GM21723 (cell line): ENCODE data around the gene MSH4.
"Not testable (repeated sequence)": the region's sequence is repeated elsewhere in the genome, so short reads cannot be mapped to it uniquely, and the experiment has no call there.

Experiments
- ATAC-seq: cut with Tn5 transposase; IDR thresholded peaks from one replicate; pipeline ENCODE4 v1.9.1; 2021; ENCODE audit warnings: mild to moderate bottlenecking, moderate library complexity; ENCODE audit not compliant: unreplicated experiment

Gene MSH4

DNA sequence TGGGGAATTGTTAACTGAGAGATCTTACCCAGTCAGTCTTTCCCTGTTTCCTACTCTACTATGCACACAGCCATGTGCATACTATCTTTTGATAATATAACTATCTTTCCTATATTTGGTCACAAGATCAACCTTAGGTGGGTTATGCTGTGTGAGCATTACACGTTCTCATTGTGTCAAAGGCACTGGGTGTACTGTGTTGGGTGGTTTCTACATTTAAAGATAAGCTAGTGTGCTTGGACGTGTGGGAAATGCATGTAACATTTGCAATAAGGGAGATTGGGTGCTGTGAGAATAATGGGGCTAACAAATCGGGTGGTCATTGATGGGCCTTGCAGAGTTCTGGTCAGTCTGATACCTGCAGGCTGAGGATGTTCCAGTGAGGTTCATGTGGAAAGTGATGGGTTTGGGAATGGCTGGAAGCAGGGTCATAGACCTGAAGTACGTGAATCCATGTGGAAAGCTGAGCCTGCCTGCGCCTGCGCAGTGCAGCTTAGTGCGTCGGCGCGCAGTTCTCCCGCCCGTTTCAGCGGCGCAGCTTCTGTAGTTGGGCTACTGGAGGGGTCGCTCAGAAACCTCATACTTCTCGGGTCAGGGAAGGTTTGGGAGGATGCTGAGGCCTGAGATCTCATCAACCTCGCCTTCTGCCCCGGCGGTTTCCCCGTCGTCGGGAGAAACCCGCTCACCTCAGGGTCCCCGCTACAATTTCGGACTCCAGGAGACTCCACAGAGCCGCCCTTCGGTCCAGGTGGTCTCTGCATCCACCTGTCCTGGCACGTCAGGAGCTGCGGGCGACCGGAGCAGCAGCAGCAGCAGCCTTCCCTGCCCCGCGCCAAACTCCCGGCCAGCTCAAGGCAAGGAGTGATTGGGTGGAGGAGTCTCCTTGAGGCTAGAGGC is at the start of gene MSH4:
TSS of gene MSH4 (plus strand) at position 507 of the 897 bp plus-strand sequence. CDS start at position 611, 104 bp downstream.
- no peak for ATAC-seq

DNA sequence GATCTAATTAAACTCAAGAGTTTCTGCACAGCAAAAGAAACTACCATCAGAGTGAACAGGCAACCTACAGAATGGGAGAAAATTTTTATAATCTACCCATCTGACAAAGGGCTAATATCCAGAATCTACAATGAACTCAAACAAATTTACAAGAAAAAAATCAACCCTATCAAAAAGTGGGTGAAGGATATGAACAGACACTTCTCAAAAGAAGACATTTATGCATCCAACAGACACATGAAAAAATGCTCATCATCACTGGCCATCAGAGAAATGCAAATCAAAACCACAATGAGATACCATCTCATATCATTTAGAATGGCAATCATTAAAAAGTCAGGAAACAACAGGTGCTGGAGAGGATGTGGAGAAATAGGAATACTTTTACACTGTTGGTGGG is 39.5 kb upstream of the MSH4 start:
- ATAC-seq: not testable (repeated sequence)

DNA sequence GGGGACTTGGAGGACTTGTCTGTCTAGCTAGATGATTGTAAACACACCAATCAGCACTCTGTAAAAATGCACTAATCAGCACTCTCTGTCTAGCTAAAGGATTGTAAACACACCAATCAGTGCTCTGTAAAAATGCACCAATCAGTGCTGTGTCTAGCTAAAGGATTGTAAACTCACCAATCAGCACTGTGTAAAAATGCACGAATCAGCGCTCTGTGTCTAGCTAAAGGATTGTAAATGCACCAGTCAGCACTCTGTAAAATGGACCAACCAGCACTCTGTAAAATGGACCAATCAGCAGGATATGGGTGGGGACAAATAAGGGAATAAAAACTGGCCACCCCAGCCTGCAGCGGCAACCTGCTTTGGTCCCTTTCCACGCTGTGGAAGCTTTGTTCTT is 38.1 kb upstream of the MSH4 start:
- ATAC-seq: not testable (repeated sequence)

DNA sequence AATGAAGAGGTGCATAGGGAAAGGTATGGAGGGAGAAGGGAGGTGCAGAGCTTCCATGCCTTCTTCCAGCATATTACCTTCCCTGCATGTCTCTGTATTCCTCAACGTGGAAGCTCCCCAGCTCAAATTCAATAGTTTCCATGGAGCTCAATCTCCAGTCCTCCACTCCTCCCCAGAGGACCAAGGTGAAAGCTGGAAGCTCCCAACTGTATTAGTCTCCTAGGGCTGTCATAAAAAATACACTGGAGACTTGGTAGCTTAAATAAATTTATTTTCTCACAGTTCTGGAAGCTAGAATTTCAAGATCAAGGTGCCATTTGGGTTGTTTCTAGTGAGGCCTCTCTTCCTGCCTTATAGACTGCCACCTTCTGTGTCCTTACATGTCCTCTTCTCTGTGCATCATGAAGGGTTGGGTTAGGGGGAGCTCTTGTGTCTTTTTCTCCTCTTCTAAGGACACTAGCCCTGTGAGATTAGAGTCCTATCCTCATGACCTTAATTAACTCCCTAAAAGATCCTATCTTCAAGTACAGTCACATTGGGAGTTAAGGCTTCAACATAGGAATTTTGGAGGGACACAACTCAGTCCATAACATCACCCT is 32.5 kb upstream of the MSH4 start:
- ATAC-seq: no peak

DNA sequence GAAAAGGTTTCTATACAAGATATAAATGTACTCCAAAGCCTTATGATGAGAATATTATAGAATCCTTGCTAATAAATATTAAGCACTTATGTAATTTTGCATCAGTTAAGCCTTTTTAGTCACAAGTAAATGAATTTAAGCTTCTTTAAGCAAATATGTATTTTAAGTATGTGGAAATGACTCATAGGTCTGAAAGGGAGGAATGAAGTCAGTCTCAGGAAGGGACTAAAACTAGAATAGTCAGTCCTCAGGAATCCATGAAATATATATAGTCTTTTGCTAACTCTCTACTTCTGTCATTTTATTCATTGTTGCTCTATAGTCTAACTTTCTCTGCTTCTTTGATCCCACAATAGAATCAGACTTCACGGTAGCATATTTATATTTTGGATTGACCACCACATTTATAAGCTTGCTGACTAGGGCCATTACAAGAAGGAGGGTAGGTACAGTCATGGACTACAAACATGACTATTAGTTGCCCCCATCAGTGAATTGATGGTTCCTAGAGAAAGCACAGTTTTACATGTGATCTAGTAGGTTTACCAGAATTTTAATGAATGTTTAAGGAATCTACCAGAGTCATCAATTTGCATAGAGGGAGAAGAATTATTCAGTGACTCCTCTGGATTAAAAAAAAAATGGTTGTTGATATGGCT is 30.9 kb upstream of the MSH4 start:
- no peak for ATAC-seq

DNA sequence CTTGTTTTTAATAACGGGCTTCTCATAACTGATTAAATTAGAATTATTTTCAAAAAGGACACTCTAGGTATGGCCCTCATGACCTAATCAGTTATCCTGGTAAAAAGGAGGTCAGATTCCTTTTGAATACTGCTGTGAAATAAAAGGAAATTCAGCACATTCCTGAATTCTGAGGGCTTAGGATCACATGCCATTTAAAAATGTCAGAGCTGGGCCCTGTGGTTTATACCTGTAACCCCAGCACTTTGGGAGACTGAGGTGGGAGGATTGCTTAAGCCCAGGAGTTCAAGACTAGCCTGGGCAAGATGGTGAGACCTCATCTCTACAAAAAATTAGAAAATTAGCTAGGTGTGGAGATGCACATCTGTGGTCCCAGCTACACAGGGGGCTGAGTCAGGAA is 28.7 kb upstream of the MSH4 start:
- no peak for ATAC-seq

DNA sequence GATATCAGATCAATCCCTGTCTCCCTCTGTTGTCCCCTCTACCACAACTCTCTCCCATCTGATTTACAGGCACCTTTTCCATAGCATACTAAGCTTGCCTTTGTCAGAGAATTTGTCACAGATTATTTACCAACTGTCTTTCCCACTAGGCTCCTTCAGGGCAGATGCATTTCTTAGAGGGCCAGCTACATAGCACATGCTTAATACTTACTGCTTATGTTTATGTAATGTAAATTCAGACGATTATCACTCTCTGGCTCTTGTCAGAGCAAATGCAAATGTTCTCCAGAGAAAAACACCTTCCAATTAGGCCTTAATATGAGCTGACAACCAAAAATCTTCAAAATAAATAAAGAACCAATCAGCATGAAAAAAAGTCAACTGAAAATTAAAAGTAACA is 25.9 kb upstream of the MSH4 start:
- ATAC-seq: no peak

DNA sequence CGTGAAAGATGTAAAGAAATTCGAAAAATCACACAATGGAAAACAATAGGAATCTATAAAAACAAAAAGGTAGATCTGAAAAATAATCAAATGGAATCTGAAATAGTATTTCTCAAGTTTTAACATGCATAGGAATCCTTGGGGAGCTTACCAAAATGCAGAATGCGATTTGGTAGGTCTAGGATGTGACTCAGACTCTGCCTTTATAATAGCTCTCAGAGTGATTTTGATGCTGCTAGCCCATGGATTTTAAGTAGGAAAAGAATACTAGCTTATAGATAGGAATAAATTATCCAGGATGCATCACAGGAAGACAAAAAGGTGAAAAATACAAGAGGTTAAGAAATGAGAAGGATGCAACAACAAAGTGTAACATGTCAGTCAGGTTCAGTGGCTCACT is 24.7 kb upstream of the MSH4 start:
- ATAC-seq: no peak

DNA sequence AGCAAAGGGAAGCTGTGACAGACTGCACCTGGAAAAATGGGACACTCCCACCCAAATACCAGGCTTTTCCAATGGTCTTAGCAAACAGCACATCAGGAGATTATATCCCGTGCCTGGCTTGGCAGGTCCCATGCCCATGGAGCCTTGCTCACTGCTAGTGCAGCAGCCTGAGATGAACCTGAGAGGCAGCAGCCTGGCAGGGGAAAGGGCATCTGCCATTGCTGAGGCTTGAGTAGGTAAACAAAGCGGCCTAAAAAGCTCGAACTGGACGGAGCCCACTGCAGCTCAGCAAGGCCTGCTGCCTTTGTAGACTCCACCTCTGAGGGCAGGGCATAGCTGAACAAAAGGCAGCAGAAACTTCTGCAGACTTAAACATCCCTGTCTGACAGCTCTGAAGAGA is 18.9 kb upstream of the MSH4 start:
- ATAC-seq: not testable (repeated sequence)

DNA sequence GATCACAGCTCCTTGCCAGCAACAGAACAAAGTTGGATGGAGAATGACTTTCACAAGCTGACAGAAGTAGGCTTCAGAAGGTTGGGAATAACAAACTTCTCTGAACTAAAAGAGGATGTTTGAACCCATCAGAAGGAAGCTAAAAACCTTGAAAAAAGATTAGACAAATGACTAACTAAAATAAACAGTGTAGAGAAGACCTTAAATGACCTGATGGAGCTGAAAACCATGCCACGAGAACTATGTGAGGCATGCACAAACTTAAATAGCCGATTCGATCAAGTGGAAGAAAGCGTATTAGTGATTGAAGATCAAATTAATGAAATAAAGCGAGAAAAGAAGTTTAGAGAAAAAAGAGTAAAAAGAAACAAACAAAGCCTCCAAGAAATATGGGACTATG is 18.0 kb upstream of the MSH4 start:
- ATAC-seq: not testable (repeated sequence)

DNA sequence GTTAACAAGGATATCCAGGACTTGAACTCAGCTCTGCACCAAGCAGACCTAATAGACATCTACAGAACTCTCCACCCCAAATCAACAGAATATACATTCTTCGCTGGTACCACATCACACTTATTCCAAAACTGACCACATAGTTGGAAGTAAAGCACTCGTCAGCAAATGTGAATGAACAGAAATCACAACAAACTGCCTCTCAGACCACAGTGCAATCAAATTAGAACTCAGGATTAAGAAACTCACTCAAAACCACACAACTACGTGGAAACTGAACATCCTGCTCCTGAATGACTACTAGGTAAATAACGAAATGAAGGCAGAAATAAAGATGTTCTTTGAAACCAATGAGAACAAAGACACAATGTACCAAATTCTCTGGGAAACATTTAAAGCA is 16.5 kb upstream of the MSH4 start:
- ATAC-seq: not testable (repeated sequence)

DNA sequence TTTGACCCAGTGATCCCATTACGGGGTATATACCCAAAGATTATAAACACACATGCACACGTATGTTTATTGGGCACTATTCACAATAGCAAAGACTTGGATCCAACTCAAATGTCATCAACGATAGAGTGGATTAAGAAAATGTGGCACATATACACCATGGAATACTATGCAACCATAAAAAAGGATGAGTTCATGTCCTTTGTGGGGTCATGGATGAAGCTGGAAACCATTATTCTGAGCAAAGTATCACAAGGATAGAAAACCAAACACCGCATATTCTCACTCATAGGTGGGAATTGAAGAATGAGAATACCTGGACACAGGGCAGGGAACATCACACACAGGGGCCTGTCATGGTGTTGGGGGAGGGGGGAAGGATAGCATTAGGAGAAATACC is 12.8 kb upstream of the MSH4 start:
- ATAC-seq: not testable (repeated sequence)

DNA sequence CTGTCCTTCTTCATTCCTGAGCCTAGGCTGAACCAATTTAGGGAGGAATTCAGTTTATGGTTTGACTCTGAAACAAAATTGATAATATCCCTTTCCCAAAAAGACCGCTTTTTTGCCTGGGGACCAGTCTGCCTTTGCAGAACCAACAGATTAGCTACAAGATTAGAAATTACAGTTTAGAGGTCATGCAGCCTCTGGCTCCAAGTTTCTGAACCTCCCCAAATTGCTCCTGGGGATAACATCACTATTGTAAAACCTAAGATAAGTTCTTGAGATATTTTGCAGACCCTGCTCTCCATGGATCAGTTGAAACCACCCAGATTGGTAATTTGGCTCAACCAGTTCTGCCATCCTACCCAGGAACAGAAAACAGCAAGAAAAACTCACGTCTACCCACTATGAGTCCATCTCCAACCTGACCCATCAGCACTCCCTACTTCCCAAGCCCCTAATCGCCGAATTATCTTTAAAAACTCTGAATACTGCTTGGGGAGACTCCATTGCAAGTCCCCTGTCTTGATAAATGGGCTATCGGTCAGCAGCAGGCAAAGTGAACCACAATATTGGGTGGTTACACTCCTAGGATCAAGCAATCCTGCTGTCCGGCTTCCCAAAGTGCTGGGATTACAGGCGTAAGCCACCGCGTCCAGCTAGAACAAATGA is 11.2 kb upstream of the MSH4 start:
- ATAC-seq: peak; percentile 15

DNA sequence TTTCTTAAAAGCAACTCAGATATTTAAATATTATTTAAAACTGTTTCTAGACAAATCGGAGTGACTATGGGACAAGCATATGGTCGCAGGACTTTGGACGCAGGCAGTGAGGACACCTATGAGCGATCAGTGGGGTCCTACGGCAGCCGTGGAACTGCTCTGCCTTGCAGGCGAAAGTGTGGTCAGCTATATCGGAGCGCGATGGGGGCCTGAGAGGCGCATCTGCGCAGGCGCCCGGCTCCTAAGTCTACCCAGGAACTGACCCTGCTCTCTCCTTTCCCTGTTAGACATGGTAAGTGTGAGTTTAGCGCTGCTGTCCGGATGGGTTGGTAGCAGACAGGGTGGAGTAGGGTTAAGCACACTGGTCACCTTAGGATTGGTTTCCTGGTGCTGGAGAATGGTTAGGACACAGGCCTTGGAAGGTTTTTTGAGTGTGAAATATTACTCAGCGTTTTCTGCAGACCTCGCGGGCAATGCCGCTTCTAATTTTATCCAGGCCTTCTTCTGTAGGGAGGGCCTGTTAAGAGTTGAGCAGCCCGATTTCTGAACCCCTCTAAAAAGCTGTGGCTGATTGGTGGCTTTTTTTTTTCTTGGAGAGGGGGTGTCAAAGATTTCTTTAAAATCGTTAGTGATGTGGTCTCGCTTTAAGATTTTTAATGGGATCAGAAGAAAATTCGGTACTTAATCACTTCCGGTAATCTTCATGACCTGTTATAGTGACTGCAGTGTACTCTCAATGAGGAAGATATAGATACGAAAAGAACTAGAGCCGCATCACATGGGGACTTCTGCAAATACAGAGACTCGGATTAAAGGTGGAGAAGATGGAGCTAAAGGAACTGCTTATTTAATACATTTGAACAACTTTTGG is 10.5 kb upstream of the MSH4 start, which contains the start of gene RABGGTB:
TSS of gene RABGGTB (plus strand) at position 274 of the 871 bp plus-strand sequence. CDS start at position 290, 16 bp downstream.
- ATAC-seq: peak; percentile 69

DNA sequence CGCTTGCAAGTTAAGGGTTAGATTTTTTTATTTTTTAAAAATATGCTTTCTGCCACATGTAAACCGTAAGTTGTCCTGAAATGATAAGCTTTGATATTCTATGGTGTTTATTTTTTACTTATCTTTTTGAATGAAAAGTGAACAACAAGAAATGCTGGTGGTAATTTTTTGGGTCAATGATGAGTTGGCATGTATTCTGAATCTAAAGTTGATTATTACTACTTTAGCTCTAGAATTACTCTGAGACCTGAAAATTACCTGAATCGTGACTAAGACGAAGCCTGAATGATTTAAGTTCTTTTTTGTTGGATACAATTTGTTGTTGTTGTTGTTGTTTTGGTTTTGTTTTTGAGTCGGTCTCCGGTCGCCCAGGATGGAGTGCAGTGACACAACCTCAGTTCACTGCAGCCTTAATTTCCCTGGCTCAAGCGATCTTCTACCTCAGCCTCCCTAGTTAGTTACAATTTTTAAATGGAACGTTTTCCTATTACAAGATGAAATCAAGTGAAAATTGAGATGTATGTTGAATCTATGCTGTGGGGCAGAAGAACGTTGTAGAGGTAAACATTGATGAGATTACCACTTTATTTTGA is 9.7 kb upstream of the MSH4 start:
- ATAC-seq: no peak

DNA sequence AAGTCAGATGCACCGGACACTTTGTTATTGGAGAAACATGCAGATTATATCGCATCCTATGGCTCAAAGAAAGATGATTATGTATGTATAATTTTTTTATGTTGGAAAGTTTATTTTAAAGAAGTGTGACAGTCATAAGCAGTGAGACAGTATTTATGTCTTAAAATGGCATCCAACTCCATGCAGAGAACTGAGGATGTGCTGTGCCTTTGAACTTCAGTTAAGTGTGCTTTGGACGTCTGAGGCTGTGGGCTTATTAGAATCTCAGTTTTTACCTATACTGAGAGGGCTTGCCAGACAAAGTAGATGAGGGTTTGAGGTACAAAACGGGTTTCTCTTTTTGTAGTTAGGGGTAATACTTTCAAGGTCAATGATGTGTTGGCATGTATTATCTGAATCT is 9.2 kb upstream of the MSH4 start:
- no peak for ATAC-seq

DNA sequence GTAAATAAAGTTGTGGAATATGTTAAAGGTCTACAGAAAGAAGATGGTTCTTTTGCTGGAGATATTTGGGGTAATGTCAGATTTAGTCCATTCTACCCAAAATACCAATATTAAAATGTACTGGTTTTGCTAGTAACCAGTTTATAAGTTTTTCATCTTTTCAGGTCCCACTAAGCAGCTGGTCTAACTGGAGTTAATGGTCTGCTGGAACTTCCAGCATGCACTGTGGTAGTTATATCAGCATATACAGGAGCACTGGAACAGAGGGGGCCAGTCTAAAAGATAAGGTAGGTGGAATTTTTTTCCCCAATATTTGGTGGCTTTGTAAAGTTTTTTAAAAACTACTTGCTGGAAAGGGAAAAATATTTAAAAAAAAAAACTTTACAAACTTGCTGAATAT is 6.7 kb upstream of the MSH4 start:
- no peak for ATAC-seq

DNA sequence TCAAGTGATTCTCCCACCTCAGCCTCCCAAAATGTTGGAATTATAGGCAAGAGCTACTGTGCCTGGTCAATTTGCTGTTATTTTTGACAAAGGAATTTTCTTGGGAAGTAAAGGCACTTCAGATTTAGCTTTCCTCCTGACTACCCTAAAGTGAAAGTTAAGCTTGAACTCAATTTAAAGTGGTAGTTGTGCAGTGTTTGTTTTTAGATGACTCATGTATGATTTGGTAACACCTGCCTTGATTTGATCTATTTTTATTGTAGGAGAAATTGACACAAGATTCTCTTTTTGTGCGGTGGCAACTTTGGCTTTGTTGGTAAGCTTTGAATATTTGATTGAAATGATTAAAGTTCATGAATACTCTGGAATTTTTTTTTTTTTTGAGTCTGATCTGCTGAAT is 5.7 kb upstream of the MSH4 start:
- ATAC-seq: no peak

DNA sequence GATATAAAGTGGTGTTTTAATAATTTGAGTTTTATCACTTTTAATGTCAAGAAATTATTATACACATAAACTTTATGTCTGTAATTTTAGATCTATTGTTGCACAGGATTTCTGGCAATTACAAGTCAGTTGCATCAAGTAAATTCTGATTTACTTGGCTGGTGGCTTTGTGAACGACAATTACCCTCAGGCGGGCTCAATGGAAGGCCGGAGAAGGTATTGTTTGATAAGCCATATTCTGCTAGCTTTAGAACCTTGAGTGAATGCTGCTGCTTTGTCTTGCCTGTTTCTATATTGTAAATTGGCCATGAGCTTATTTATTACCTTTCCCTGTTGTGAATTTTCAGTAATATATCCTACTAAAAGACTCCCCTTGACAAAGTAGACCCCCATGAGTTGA is 4.6 kb upstream of the MSH4 start:
- ATAC-seq: no peak

DNA sequence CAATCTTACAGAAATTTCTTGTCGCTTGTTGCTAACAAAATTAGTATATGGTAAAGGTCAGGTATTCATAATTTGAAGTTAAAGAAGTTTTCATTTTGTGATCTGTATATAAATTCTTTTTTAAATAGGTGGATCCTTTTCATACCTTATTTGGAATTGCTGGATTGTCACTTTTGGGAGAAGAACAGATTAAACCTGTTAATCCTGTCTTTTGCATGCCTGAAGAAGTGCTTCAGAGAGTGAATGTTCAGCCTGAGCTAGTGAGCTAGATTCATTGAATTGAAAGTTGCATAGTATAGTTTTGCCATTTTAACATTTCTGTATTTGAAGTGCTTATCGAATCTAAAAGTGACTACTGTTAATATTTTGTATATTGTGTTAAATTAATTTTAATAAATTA is 2.3 kb upstream of the MSH4 start:
- no peak for ATAC-seq
